GM18870 (cell line): ENCODE results near the gene SKIC8.

Source experiments
- ATAC-seq: cut with Tn5 transposase; IDR thresholded peaks from one replicate; pipeline ENCODE4 v1.9.1; 2021; ENCODE audit warnings: moderate library complexity; ENCODE audit not compliant: unreplicated experiment

Gene SKIC8

GRCh38 chr15:78292219-78292618 is 7.2 kb downstream of the SKIC8 start:
- no peak for ATAC-seq

- no peak for ATAC-seq
Observed at GRCh38 chr15:78291698-78292097, 7.7 kb downstream of the SKIC8 start.

GRCh38 chr15:78291052-78291451 is 8.4 kb downstream of the SKIC8 start:
- no peak for ATAC-seq

GRCh38 chr15:78290222-78290621 is 9.2 kb downstream of the SKIC8 start:
- no peak for ATAC-seq

GRCh38 chr15:78284758-78285157 is 14.7 kb downstream of the SKIC8 start:
- no peak for ATAC-seq

- ATAC-seq: no peak
Observed at GRCh38 chr15:78282324-78282723, 17.1 kb downstream of the SKIC8 start.

GRCh38 chr15:78280319-78281072 is 18.9 kb downstream of the SKIC8 start:
- no peak for ATAC-seq

GRCh38 chr15:78276064-78276943 is 23.1 kb downstream of the SKIC8 start:
- no peak for ATAC-seq

- no peak for ATAC-seq
Observed at GRCh38 chr15:78274994-78275393, 24.4 kb downstream of the SKIC8 start.

- ATAC-seq: no peak
Observed at GRCh38 chr15:78272776-78273175, 26.6 kb downstream of the SKIC8 start.

- ATAC-seq: no peak
Observed at GRCh38 chr15:78272316-78272715, 27.1 kb downstream of the SKIC8 start.

- no peak for ATAC-seq
Observed at GRCh38 chr15:78266806-78267205, 32.6 kb downstream of the SKIC8 start.

GRCh38 chr15:78266229-78266628 is 33.2 kb downstream of the SKIC8 start:
- ATAC-seq: no peak

GRCh38 chr15:78265752-78266224 is 33.6 kb downstream of the SKIC8 start:
- ATAC-seq: no peak

GRCh38 chr15:78265137-78265460 is 34.3 kb downstream of the SKIC8 start:
- no peak for ATAC-seq

- no peak for ATAC-seq
Observed at GRCh38 chr15:78264304-78265136, 34.9 kb downstream of the SKIC8 start, which contains the start of gene DNAJA4. Gene DNAJA4 (plus strand): TSS chr15:78264562. CDS start chr15:78264764, 202 bp downstream.

GRCh38 chr15:78263907-78264303 is 35.5 kb downstream of the SKIC8 start:
- no peak for ATAC-seq

- ATAC-seq: no peak
Observed at GRCh38 chr15:78263351-78263781, 36.0 kb downstream of the SKIC8 start.

- ATAC-seq: no peak
Observed at GRCh38 chr15:78261062-78261461, 38.3 kb downstream of the SKIC8 start.

GRCh38 chr15:78260489-78260888 is 38.9 kb downstream of the SKIC8 start:
- ATAC-seq: no peak

- ATAC-seq: no peak
Observed at GRCh38 chr15:78259232-78259631, 40.2 kb downstream of the SKIC8 start.
